ENCODE results near the gene MET. TPM values are rescaled to one million over a fixed set of nuclear protein-coding genes. Genes with fewer than 3 reads are reported as not detected.
A peak's percentile ranks its signal among the peaks of the same experiment; 100 is the strongest.

MET gene
- total RNA-seq, 6 donors from 2014 or later = 32.4 to 114 (median 82.2) TPM

- ATAC-seq (ENCODE audit: low FRiP score in 2 of 2) (no peak), DNase-seq (no peak)
- Histone ChIP-seq H3K9me3 (no peaks in the 10 kb centered on the region), H3K27me3 (no peaks in the 10 kb centered on the region), H3K27ac (no peak overlapping the region), H3K4me1 (peaks cover 0 to 9% (median 0%) of the 10 kb centered on the region in 4 donors), H3K36me3 (no peaks in the 10 kb centered on the region), H3K4me3 (no peak overlapping the region)
- TF ChIP-seq POLR2A (IDR thresholded peaks at IDR 0.05) (no peak), EP300 (IDR thresholded peaks at IDR 0.05) (no peak), CTCF (IDR thresholded peaks at IDR 0.05) (no peak), POLR2AphosphoS5 (IDR thresholded peaks at IDR 0.05) (no peak)
- 85 to 88% methylated on average over 1 of the region's 1 CpG for WGBS, 2 donors
Observed at GRCh38 chr7:116842371-116842770, 170.4 kb downstream of the MET start.

- peak in 1 of 2 donors; percentile 35 for DNase-seq
- peak; percentile 73 to 89 for ATAC-seq (ENCODE audit: low FRiP score in 2 of 2)
- no peak overlapping the region for H3K27ac ChIP-seq
- H3K9me3 ChIP-seq = no peaks in the 10 kb centered on the region
- WGBS, 2 donors = 36 to 48% methylated on average over 4 of the region's 4 CpGs
- peaks cover 0 to 9% (median 0%) of the 10 kb centered on the region in 4 donors for H3K4me1 ChIP-seq
- H3K27me3 ChIP-seq = no peaks in the 10 kb centered on the region
- H3K4me3 ChIP-seq = no peak overlapping the region
- no peak for TF ChIP-seq EP300 (IDR thresholded peaks at IDR 0.05)
- TF ChIP-seq POLR2A (IDR thresholded peaks at IDR 0.05) = peak in 1 of 4 donors; percentile 28
- no peaks in the 10 kb centered on the region for H3K36me3 ChIP-seq
Observed at GRCh38 chr7:116843378-116843777, 171.4 kb downstream of the MET start.

Other genes with a start within 250 kb of the MET start
- 100 to 1,000 TPM in 5 of 6 donors, 10 to 100 TPM in 1; 56.6 to 385 (median 183) TPM for gene CAV2, start 172.5 kb upstream of the MET start, total RNA-seq
- 100 to 1,000 TPM; 207 to 951 (median 552) TPM for gene CAV1, start 147.2 kb upstream of the MET start, total RNA-seq
- 100 to 1,000 TPM in 4 of 6 donors, 10 to 100 TPM in 2; 45.1 to 260 (median 168) TPM for gene CAPZA2, start 190.4 kb downstream of the MET start, total RNA-seq